GM18526 (cell line): ENCODE results near the gene UBE2L5.

Source experiments
- POLR2A ChIP-seq: IDR thresholded peaks from 3 replicates; pipeline ENCODE4 v1.6.1; 2011; ENCODE audit not compliant: insufficient read length; ENCODE audit errors: extremely low read depth

Gene UBE2L5

GRCh38 chr13:30396434-30397075 is 25.7 kb upstream of the UBE2L5 start:
- TF ChIP-seq POLR2A, result no peak

GRCh38 chr13:30398601-30399072 is 23.7 kb upstream of the UBE2L5 start:
- no peak for TF ChIP-seq POLR2A

GRCh38 chr13:30400376-30400775 is 21.9 kb upstream of the UBE2L5 start:
- TF ChIP-seq POLR2A, result no peak

GRCh38 chr13:30401347-30401746 is 20.9 kb upstream of the UBE2L5 start:
- no peak for TF ChIP-seq POLR2A

- no peak for TF ChIP-seq POLR2A
Measured at GRCh38 chr13:30403456-30403855, 18.8 kb upstream of the UBE2L5 start.

- TF ChIP-seq POLR2A, result no peak
Measured at GRCh38 chr13:30404207-30404606, 18.1 kb upstream of the UBE2L5 start.

- no peak for TF ChIP-seq POLR2A
Measured at GRCh38 chr13:30406779-30407416, 15.4 kb upstream of the UBE2L5 start.

GRCh38 chr13:30408319-30409101 is 13.8 kb upstream of the UBE2L5 start:
- peak; percentile 44 for TF ChIP-seq POLR2A

GRCh38 chr13:30409886-30410704 is 12.2 kb upstream of the UBE2L5 start:
- no peak for TF ChIP-seq POLR2A

GRCh38 chr13:30410705-30411125 is 11.6 kb upstream of the UBE2L5 start:
- TF ChIP-seq POLR2A, result no peak

- no peak for TF ChIP-seq POLR2A
Measured at GRCh38 chr13:30412346-30412745, 9.9 kb upstream of the UBE2L5 start.

GRCh38 chr13:30413842-30414241 is 8.5 kb upstream of the UBE2L5 start:
- no peak for TF ChIP-seq POLR2A

- no peak for TF ChIP-seq POLR2A
Measured at GRCh38 chr13:30415430-30416030, 6.8 kb upstream of the UBE2L5 start.

GRCh38 chr13:30416471-30416870 is 5.8 kb upstream of the UBE2L5 start:
- TF ChIP-seq POLR2A, result no peak
